ENCODE data around the gene VPS11.
"Not testable (repeated sequence)": the region's sequence is repeated elsewhere in the genome, so short reads cannot be mapped to it uniquely, and the experiment has no call there.

VPS11 gene

DNA sequence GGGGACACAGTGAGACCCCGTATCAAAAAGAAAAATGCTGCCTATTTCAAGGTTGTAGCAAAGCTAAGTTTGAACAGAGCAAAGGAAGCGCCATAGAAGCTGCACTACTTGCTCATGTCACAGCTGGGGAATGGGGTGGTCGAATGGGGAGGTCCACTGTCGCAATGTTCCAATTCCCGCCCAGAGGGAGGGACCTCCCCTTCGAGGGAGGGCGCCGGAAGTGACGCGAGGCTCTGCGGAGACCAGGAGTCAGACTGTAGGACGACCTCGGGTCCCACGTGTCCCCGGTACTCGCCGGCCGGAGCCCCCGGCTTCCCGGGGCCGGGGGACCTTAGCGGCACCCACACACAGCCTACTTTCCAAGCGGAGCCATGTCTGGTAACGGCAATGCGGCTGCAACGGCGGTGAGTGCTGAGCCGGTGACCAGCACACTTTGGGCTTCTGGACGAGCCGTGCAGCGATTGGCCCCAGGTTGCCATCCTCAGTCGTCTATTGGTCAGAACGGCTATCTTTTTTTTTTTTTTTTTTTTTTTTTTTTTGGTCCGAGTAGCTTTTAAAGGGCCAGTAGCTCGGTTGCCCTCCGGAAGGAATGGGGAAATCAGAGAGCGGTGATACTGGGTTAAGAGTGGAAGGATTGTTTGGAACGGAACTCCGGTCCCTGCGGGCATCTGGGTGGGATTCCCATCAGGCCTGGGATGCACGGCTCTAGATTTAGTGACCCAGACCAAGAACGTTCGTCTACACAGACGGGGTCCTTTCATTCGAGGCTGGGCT lies 17.2 kb downstream of the VPS11 start, which contains the start of gene HMBS:
Gene HMBS, plus strand, starts transcription at position 219 of the 774 bp plus-strand sequence. Its CDS starts 153 bp downstream, at position 372.
- peak; percentile 64 for DNase-seq

DNA sequence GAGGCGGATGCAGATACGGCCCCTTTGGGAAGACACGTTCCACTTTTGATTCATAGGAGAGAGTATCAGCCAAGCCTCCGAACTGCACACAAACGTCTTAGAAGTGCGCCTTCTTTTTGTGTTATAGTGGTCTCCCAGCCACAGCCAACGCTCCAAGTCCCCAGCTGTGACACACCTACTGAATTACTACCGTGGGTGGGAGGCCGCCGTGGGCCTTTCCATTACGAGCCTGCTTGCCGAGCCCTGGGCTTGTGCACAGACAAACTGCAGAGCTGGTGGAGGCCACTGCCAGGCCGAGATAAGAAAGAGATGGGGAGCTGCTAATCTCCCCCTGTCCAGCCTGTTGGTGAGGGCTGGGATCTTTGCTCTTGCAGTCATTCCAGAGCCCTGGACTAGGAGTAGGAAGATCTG lies 17.8 kb downstream of the VPS11 start:
- DNase-seq = no peak

DNA sequence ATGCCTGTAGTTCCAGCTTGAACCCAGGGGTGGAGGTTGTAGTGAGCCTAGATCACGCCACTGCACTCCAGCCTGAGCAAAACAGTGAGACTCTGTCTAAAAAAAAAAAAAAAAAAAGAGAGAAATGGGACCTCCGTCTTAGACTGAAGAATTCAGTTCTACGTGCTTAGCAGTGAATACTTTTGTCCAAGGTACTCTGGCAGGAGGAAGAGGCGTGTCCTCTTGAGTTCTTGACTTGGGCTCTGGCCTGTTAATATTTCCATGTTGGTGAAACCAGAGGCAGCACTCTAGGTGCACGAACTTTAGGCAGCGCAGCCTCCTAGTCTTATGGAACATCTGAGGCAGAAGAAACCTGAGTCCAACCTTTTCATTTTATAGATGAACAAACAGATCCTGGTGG lies 19.5 kb downstream of the VPS11 start:
- DNase-seq = no peak

DNA sequence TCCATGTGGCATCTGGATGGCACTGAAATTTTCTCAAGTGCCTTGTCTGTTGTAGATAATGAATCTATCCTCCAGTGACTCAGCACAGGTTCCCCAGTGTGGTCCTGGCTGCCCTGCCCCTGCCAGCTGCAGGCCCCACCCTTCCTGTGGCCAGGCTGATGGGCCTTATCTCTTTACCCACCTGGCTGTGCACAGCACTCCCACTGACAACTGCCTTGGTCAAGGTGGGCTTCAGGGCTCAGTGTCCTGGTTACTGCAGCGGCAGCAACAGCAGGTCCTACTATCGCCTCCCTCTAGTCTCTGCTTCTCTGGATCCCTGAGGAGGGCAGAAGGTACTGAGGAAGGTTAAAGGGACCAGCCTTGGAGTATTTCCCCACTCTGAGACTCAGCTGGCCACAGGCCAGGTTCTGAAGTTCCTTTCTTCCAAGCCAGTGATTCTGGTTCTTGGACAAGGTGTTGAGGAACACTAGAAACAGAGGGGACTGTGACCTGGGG lies 20.2 kb downstream of the VPS11 start:
- no peak for DNase-seq

DNA sequence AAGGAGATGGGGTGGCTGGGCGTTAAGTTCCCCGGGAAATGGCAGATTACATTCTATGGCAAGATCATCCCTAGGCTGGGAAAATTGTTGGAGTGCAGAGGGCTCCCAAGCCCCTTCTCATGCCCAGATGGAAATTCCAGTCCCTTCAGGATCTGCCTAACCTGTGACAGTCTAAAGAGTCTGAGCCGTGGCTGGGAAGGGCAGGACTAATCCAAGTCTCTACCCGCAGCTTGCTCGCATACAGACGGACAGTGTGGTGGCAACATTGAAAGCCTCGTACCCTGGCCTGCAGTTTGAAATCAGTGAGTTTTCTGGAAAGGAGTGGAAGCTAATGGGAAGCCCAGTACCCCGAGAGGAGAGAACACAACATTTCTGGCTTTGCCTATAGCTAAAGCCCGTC lies 20.8 kb downstream of the VPS11 start:
- DNase-seq = no peak

DNA sequence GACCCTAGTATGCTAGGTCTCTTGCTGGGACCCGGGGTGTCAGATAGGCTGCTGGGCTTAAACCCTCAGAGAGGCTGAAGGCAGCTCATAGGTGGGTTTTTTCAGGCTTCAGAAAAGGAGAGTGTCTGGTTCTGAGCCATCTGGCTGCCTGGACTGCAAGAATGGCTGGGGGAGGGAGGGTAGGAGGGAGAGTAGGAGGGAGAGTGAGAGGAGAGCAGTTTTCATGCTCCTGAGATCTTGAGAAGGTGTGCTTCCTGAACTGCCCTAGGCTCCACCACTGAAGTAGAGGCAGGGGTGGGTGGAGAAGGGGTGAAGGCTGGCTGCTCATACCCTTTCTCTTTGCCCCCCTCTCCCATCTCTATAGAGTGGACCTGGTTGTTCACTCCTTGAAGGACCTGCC lies 21.7 kb downstream of the VPS11 start:
- DNase-seq = no peak

DNA sequence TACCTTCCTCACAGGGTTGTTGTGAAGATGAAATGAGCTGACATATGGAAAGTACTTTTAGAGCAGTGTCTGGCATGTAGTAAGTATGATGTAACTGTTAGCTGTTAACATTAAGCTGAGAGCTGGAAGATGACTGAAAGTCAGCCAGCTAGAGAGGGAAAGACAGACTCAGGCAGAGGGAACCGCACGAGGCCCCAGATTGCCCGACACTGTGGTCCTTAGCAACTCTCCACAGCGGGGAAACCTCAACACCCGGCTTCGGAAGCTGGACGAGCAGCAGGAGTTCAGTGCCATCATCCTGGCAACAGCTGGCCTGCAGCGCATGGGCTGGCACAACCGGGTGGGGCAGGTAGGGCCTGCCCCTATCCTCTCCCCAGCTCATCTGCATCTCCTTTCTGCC lies 23.6 kb downstream of the VPS11 start:
- peak; percentile 23 for DNase-seq

DNA sequence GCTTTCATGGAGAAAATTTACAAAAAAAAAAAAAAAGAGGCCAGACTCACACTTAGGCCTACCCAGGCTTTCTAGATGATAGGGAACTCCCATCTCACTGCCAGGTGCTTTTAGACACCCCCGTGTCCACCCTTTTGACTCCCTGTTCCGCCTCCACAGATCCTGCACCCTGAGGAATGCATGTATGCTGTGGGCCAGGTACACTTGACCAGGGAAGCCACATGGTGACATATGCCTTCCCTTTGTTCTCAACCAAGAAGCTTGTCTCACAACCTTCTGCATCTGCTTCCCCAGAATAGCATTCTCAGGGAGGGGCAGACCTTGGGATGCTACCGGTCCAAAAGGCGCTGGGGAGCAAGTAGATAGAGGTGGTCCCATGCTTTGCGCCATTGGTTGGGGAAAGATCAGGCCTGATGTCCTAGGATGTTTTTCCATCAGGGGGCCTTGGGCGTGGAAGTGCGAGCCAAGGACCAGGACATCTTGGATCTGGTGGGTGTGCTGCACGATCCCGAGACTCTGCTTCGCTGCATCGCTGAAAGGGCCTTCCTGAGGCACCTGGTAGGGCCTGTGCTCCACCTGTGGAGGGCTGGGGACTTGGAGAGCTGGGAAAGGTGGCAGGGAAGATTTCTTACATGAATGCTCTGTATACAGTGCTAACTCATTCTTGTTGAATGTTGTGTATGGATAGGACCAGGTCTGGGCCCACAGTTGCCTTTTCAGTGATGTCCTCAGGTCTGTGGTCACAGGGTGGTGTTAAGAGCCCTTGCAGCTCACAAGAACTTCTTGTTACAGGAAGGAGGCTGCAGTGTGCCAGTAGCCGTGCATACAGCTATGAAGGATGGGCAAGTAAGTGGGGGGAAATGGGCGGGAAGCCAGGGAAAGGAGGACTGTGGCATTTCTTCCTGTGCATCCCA lies 24.6 kb downstream of the VPS11 start:
- DNase-seq = no peak

DNA sequence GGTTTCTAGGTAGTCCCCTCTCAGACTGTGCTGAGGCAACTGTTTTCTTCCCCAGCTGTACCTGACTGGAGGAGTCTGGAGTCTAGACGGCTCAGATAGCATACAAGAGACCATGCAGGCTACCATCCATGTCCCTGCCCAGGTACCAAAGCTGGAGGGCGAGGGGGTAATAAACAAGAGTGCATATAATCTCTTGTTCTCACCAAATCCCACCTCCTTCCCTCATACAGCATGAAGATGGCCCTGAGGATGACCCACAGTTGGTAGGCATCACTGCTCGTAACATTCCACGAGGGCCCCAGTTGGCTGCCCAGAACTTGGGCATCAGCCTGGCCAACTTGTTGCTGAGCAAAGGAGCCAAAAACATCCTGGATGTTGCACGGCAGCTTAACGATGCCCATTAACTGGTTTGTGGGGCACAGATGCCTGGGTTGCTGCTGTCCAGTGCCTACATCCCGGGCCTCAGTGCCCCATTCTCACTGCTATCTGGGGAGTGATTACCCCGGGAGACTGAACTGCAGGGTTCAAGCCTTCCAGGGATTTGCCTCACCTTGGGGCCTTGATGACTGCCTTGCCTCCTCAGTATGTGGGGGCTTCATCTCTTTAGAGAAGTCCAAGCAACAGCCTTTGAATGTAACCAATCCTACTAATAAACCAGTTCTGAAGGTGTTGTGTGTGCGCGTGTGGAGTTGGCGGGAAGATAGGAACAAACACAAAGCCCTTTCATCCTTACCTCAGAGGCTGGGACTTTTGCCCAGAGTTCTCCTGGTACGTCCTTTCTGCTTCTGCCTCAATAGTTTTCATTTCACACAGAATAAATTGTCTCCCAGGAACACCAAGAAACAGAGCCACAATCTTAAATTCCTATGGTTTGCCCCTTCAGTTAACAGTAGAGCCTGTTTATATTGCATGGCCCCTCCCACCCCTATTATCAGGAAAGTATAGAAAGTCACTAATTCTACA lies 25.5 kb downstream of the VPS11 start:
- DNase-seq = no peak

DNA sequence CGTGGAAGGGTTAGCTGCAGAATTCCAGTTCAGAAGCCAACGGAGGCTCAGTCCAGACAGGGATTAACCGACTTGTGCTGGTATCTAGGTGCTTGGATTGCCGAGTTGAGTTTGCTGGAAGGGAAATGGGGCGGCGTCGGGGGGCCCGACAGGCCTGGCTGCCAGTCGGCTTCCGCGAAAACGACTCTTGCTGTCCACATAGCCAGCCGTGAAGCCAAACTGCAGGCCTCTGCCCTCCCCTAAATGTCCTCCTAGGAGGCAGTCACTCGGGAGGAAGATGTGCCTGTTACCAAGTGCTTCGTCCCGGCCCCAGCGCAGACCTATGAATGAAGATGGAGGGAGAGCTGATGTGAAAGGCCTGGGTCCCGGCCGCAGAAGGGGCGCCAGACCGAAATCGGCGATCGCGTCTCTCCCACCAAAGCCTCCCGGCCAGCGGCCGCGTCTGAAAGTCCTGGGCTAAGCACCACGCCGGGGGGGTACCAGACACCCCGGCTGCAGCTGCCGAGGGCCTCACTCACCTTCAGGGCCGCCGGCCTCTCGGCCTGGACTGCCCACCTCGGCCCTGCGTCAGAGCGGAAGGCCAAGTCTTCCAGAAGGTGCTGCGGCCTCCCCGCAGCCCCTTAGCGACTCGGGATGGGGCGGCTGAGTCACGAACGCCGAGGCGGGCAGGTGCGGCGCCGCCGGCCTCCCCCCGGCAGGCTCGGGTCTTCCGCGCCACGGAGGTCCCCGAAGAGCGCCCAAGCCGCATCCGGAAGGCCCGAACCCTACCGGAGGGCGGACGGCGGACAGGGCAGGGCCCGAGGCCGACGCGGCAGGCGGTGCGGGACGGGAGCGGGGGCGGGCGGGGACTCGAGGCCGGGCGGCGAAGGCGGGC lies 26.6 kb downstream of the VPS11 start:
- DNase-seq = no peak

DNA sequence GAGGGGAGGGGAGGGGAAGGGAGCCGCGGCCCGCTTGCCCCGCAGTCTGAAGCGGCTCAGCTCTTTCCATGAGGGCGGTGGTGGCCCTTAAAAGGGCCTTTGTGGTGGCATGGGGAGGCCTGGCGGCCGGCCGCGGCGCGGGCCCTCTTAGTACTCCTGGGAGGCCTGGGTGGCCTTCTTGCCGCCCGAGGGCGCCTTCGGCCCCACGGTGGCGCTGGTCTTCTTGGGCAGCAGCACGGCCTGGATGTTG lies 27.1 kb downstream of the VPS11 start:
- DNase-seq = no peak

DNA sequence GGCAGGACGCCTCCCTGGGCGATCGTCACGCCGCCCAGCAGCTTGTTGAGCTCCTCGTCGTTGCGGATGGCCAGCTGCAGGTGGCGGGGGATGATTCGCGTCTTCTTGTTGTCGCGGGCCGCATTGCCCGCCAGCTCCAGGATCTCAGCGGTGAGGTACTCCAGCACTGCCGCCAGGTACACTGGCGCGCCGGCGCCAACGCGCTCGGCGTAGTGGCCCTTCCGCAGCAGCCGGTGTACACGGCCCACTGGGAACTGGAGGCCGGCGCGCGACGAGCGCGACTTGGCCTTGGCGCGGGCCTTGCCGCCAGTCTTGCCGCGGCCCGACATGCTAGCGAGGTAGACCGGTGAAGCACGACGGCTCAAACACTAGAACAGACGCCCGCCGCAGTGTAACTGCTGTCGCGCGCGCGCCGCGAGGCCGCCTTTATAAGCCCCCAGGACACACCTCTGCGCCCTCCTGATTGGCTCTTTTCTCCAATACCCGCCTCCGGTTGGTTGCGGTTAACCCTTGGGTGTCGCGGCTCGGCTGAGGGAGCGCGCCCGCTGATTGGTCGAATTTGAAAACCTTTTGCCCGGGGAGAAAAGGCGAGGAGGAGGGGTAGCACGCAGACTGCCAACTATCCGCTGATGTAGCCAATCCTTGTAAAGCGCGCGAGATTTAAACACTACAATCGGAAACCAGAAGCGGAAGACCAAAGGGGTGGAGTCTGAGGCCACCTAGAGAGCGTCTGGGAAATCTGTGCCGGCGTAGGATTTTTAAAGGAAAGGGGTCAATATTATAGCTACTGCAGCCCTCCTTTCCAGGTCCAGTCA lies 27.7 kb downstream of the VPS11 start:
- peak; percentile 95 for DNase-seq

DNA sequence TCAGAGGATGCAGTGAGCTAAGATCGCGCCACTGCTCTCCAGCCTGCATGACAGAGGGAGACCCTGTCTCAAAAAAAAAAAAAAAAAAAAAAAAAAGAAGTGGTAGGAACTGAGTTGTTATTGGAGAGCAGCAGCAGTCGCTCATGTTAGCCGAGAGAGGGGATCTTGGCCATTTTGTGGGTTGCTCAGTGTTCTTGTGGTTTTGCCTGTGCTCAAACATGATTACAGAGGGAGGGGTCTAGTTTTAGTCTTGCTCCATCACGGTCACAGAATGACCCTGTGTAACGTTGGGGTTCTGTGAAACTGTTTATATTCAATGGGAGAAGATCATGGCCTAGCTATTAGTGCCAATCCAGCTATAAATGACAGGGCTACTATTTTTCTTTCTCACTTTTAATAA lies 32.1 kb downstream of the VPS11 start:
- no peak for DNase-seq

DNA sequence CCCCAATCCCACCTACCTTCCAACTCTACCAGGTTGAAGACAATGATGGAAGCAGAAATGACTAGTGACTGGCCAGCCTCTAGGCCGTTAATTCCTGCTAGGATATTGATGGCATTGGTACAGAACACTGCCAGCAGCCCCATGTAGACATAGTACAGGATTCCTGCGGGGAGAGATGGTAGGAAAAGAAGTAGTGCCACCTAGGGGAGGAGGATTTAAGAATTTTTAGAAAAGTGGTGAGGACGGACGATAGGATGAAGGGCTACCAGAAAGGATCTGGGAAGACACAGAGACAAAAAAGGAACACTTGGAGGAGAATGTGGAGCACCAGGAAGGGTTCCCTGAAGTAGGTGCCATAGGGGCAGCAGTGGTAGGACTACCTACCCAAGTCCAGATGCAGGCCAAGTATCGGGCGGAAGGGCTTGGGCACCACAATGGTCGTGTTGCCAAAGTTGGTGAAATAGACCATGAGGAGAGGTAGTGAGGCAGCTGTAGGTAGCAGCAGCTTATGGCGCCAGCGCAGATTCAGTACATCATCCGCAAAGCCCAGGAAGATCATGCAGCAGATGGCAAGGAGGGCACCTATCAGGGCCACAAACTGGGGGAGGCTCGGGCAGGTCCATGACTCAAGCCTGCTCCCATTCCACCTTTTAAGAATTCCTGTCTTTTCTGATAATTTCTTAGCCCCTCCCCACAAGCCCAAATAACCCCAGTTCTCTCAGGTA lies 32.8 kb downstream of the VPS11 start:
- peak; percentile 32 for DNase-seq

DNA sequence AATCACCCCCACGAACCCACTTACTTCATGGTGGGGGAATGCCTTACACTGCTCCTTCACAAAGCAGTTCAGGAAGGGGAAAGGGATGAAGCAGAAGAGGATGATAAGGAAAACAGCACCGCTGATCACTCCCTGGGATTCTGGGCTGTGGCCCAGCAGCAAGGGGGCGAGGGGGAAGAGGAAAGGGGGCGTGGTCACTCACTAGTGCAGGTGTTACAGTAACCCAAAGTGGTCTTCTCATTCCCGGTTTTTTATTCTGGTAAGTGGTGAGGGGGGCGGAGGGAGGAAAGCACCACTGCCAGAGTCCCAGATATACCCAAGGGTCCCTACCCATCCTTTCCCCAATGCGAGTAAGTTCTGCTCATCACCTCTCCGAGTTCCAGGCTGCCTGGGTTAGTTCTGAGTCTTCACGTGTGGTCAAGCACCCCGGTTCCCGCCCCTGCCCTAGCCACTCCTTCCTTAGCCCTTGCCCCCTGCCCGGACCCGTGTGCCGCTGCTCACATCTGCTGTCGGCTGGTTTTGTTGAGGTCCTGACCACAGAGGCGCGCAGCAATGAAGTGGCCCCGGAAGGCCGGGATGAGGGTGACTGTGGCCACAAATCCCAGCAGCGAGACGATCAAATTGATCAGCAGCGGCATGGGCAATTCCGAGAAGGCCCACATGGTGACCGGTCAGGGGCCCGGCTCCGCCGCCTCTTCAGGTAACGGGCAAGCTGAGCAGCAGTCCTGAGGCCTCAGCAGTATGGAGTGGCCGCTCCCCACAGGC lies 33.6 kb downstream of the VPS11 start:
- no peak for DNase-seq

DNA sequence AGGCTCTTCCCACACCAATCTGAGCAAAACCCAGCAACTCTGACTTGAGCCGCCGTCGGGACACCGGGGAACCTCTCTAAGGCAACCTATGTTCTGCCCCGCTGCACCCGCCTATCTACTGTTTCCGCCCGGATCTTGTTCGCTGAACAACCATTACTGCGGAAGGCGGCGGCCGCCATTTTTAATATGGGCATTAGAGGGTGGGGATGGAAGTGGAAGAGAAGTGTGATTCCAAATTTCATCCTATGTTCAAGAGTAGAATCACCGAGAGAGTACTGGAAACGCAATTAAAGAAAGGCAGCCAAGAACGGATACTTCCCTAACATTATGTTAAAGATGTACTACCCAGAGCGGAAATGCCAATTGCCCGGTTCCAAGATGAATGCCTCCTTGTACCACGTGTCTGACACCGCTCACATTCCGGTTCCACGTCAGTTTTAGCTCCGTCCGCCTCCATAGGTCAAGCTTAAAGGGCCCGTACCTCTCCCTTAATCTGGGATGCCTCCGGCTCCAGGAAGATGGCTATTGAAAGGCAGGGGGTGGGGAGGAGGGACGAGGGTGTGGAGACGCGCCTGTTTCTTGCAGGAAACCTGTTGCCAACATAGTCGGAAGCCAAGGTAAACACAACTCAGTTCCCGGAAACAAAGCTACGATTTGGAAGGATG lies 34.3 kb downstream of the VPS11 start, which contains the start of gene DPAGT1:
Gene DPAGT1, minus strand, starts transcription at position 95 of the 665 bp plus-strand sequence. CDS start 198 bp downstream, outside the sequence.
- peak; percentile 91 for DNase-seq

DNA sequence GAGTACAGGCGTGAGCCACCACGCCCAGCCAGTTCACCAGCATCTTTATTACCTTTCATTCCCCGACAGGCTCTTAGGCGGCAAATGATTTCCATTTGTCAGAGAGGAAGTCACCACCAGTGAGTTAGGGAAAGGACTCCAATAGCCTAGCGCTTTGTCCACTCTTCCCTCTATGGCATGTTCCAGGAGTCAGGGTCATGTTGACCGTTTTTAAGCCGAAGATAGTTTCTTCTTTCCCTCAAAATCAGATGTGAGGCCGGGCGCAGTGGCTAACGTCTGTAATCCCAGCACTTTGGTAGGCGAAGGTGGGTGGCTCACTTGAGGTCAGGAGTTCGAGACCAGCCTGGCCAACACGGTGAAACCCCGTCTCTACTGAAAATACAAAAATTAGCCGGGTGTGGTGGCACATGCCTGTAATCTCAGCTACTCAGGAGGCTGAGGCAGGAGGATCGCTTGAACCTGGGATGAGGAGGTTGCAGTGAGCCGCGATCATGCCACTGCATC lies 35.6 kb downstream of the VPS11 start:
- not testable (repeated sequence) for DNase-seq

DNA sequence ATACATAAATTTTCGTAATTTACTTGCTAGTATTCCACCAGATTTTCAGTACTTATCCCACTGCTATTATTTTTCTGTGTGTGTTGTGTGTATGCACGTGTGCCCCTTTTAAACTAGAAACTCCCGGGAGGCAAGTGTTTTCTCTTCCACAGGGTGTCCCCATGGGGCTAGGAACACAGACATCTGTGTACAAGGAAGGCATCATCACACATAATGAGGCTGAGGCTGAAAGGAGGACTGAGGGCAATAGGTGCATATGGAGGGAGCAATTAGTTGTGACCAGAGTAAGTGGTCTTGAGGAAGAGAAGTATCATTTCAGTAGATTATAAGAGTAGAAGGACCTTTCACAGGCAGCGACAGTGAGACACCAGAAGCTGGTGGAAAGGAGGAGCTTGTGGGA lies 36.2 kb downstream of the VPS11 start:
- peak; percentile 96 for DNase-seq

Data from NCI-H524 treated with DMSO at 0.1 percent for 48 hours (cell line).